B cell (primary cell): ENCODE data around the gene EIF3L. TPM values are rescaled to one million over a fixed set of nuclear protein-coding genes. Genes with fewer than 3 reads are reported as not detected.

Experiments
- ATAC-seq: fragments of 200-7000 bp; cut with Tn5 transposase; one replicate; pipeline ENCODE4 v1.10.0; 2021; ENCODE audit warnings: low read depth, mild to moderate bottlenecking, moderate number of reproducible peaks, moderate library complexity
- CTCF ChIA-PET: fragments of 350-600 bp; sonication (Branson Sonifier 250); formaldehyde crosslinking; loops from one replicate; lab custom pipeline; 2021; ENCODE audit warnings: antibody characterized with exemption, inconsistent platforms; lab: Charles Lee
- POLR2A ChIA-PET: fragments of 350-600 bp; sonication (Branson Sonifier 250); formaldehyde crosslinking; loops from one replicate; lab custom pipeline; 2021; ENCODE audit warnings: antibody characterized with exemption; lab: Charles Lee
- DNase-seq: peaks from one replicate; pipeline ENCODE4 v3.0.0; 2013
- H2AFZ ChIP-seq: 2 replicates; pipeline ENCODE4 v1.6.1; 2012; ENCODE audit warnings: mild to moderate bottlenecking, low read depth, low read length; ENCODE audit not compliant: insufficient read depth, poor library complexity, severe bottlenecking
- H3K27ac ChIP-seq, 2 donors: 1 replicate in 1 of 2; 2 replicates in 1 of 2; pipeline ENCODE4 v1.5.1; 2012 to 2013; ENCODE audit warnings: low read length in 2 of 2, mild to moderate bottlenecking in 2 of 2, moderate library complexity in 1 of 2
- H3K27me3 ChIP-seq, 4 experiments: fragments of 200-600 bp in 1 of 4; sonication (generic) in 1 of 4; replicated peaks in 1 of 4; 1 replicate in 2 of 4; 2 replicates in 2 of 4; pipeline versions ENCODE4 v1.6.1 to v1.7.0; 2013 to 2016; ENCODE audit warnings: low read length in 3 of 4, mild to moderate bottlenecking in 2 of 4, mixed read lengths in 1 of 4, moderate library complexity in 1 of 4; ENCODE audit not compliant: insufficient read depth in 4 of 4, control insufficient read depth in 3 of 4; ENCODE audit errors: control extremely low read depth in 1 of 4
- H3K36me3 ChIP-seq, 2 experiments: replicated peaks in 1 of 2; 1 replicate in 1 of 2; 2 replicates in 1 of 2; pipeline versions ENCODE4 v1.6.1 to v1.7.1; 2013; ENCODE audit warnings: low read length in 1 of 2; ENCODE audit not compliant: insufficient read depth in 2 of 2, control insufficient read depth in 1 of 2; ENCODE audit errors: control extremely low read depth in 1 of 2, extremely low read depth in 1 of 2
- H3K4me1 ChIP-seq, 2 donors: fragments of 200-600 bp in 1 of 2; sonication (generic) in 1 of 2; 1 replicate in 1 of 2; 2 replicates in 1 of 2; pipeline versions ENCODE4 v1.5.1 to v1.6.1; 2013 to 2017; ENCODE audit warnings: low read length in 2 of 2; ENCODE audit not compliant: control insufficient read depth in 2 of 2, insufficient read depth in 2 of 2
- H3K4me2 ChIP-seq: replicated peaks from 2 replicates; pipeline ENCODE3; 2012; ENCODE audit warnings: mild to moderate bottlenecking, low read depth, low read length; ENCODE audit not compliant: poor library complexity, severe bottlenecking
- H3K4me3 ChIP-seq, 5 experiments: fragments of 200-600 bp in 1 of 5; sonication (generic) in 1 of 5; 1 replicate in 3 of 5; 2 replicates in 2 of 5; pipeline versions ENCODE4 v1.5.1 to v1.7.0; 2011 to 2016; ENCODE audit warnings: low read length in 4 of 5, mild to moderate bottlenecking in 4 of 5, low read depth in 2 of 5, control low read depth in 1 of 5, moderate library complexity in 1 of 5; ENCODE audit not compliant: insufficient read depth in 1 of 5; ENCODE audit errors: control extremely low read depth in 1 of 5, extremely low read depth in 1 of 5
- H3K79me2 ChIP-seq: fragments of 200-600 bp; sonication (generic); one replicate; pipeline ENCODE4 v1.6.0; 2016; ENCODE audit warnings: low read length; ENCODE audit not compliant: control insufficient read depth, insufficient read depth
- H3K9ac ChIP-seq: fragments of 200-600 bp; sonication (generic); 2 replicates; pipeline ENCODE4 v1.6.1; 2017; ENCODE audit warnings: mild to moderate bottlenecking, low read length, moderate library complexity
- H3K9me3 ChIP-seq, 3 donors: one replicate each; pipeline versions ENCODE4 v1.6.1 to v1.7.1; 2013; ENCODE audit warnings: low read length in 2 of 3; ENCODE audit not compliant: control insufficient read depth in 2 of 3, insufficient read depth in 1 of 3; ENCODE audit errors: control extremely low read depth in 1 of 3
- H4K20me1 ChIP-seq: 2 replicates; pipeline ENCODE4 v1.6.0; 2012; ENCODE audit warnings: mild to moderate bottlenecking, low read length; ENCODE audit not compliant: insufficient read depth, control insufficient read depth, poor library complexity, severe bottlenecking
- H3K27ac Mint-ChIP-seq: one replicate; pipeline ENCODE4 v1.8.0; 2021; ENCODE audit warnings: mixed read lengths
- H3K27me3 Mint-ChIP-seq: one replicate; pipeline ENCODE4 v1.8.0; 2021; ENCODE audit warnings: mixed read lengths
- H3K4me1 Mint-ChIP-seq: one replicate; pipeline ENCODE4 v1.8.0; 2021; ENCODE audit warnings: mixed read lengths
- H3K4me3 Mint-ChIP-seq: one replicate; pipeline ENCODE4 v1.8.0; 2021; ENCODE audit warnings: mixed read lengths
- H3K9me3 Mint-ChIP-seq: one replicate; pipeline ENCODE4 v1.8.0; 2022; ENCODE audit warnings: mixed read lengths; ENCODE audit not compliant: insufficient read depth
- EZH2 ChIP-seq: IDR thresholded peaks from 2 replicates; pipeline ENCODE4 v1.6.1; 2012; ENCODE audit warnings: borderline replicate concordance, low read depth, mild to moderate bottlenecking, moderate library complexity, low read length; ENCODE audit not compliant: insufficient read depth, poor library complexity, severe bottlenecking
- WGBS: methylation state at CpG from one replicate; pipeline ENCODE4 v1.1.5; 2013; ENCODE audit warnings: missing lambda C conversion rate; ENCODE audit not compliant: insufficient coverage; 5-methylcytosine and 5-hydroxymethylcytosine counted together
- intact Hi-C: fragments of 100-400 bp; cut with micrococcal nuclease; formaldehyde crosslinking; loops from one replicate; pipeline ENCODE4 v1.10.0; 2022
- polyA plus RNA-seq: library from polyadenylated mRNA; depleted of rRNA; stranded (reverse); fragments of >200 nt; gene quantifications from 2 replicates; pipeline ENCODE4 v1.2.3, GENCODE V29; 2012
- total RNA-seq, 2 donors: library from RNA; stranded (reverse); fragments of 120-200 nt in 1 of 2; gene quantifications; 1 replicate in 1 of 2; 2 replicates in 1 of 2; pipeline versions ENCODE4 v1.2.3 to v1.2.4, GENCODE V29; 2013 to 2022
- TF ChIP-seq, protein P1 (sequence below): fragments of 200-600 bp; IDR thresholded peaks from one replicate; pipeline ENCODE4 v1.8.0; 2022; ENCODE audit warnings: antibody characterized with exemption, mild to moderate bottlenecking

The EIF3L gene
- total and polyA plus RNA-seq, 2 donors (not counting 1 experiment from before 2014, with no cell fraction given): 430 to 560 TPM

GRCh38 chr22:37804881-37805809, 44.1 kb upstream of the EIF3L start:
- POLR2A ChIA-PET: interaction anchor here (0.6 kb wide), 1 partner anchor 13 kb away, joined by 4 read pairs; no protein-coding TSS in a partner anchor

More at GRCh38 chr22:37804881-37805809, 44.1 kb upstream of the EIF3L start:
- peaks cover 5% of the 10 kb centered on the region for H4K20me1 ChIP-seq
- peak; percentile 6 for ATAC-seq
- H3K4me3 ChIP-seq: peak overlapping the region in 4 of 5 experiments; percentile 42 to 57 (median 50)
- intact Hi-C loops: no loop called here
- no peaks in the 10 kb centered on the region for H3K36me3 ChIP-seq
- WGBS: 5% methylated on average over 87 of the region's 87 CpGs
- CTCF ChIA-PET: interaction anchor here (0.7 to 0.9 kb wide), 2 partner anchors 12 kb away, joined by 3 to 5 read pairs; no protein-coding TSS in a partner anchor
- H3K9ac ChIP-seq: peak overlapping the region; percentile 60
- Mint-ChIP-seq H3K27me3 (peaks cover 59% of the 10 kb centered on the region), H3K9me3 (no peaks in the 10 kb centered on the region), H3K4me1 (peaks cover 37% of the 10 kb centered on the region), H3K4me3 (peak overlapping the region; percentile 74), H3K27ac (peak overlapping the region; percentile 59)
- H3K4me1 ChIP-seq: peaks cover 59 to 68% of the 10 kb centered on the region in 2 donors
- peak; percentile 72 for DNase-seq
- peaks cover 0 to 39% (median 0%) of the 10 kb centered on the region in 3 donors for H3K9me3 ChIP-seq
- H3K79me2 ChIP-seq: no peaks in the 10 kb centered on the region
- peaks cover 0 to 91% (median 58%) of the 10 kb centered on the region in 4 experiments for H3K27me3 ChIP-seq
- peak overlapping the region; percentile 89 for H3K4me2 ChIP-seq
- TF ChIP-seq, protein P1, sequence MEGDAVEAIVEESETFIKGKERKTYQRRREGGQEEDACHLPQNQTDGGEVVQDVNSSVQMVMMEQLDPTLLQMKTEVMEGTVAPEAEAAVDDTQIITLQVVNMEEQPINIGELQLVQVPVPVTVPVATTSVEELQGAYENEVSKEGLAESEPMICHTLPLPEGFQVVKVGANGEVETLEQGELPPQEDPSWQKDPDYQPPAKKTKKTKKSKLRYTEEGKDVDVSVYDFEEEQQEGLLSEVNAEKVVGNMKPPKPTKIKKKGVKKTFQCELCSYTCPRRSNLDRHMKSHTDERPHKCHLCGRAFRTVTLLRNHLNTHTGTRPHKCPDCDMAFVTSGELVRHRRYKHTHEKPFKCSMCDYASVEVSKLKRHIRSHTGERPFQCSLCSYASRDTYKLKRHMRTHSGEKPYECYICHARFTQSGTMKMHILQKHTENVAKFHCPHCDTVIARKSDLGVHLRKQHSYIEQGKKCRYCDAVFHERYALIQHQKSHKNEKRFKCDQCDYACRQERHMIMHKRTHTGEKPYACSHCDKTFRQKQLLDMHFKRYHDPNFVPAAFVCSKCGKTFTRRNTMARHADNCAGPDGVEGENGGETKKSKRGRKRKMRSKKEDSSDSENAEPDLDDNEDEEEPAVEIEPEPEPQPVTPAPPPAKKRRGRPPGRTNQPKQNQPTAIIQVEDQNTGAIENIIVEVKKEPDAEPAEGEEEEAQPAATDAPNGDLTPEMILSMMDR: no peak
- TF ChIP-seq EZH2: peak; percentile 99
- no peak overlapping the region for H3K27ac ChIP-seq
- H2AFZ ChIP-seq: peak overlapping the region; percentile 79
